ENCODE data around the gene PROB1. TPM values are rescaled to one million over a fixed set of nuclear protein-coding genes. Genes with fewer than 3 reads are reported as not detected.
"Not testable (repeated sequence)": the region's sequence is repeated elsewhere in the genome, so short reads cannot be mapped to it uniquely, and the experiment has no call there.

The PROB1 gene
- total and polyA plus RNA-seq, 2 of the 8 experiments (the other 6 are each of a cell fraction or from before 2014, with no cell fraction given) = 0.89 to 3.1 TPM

DNA sequence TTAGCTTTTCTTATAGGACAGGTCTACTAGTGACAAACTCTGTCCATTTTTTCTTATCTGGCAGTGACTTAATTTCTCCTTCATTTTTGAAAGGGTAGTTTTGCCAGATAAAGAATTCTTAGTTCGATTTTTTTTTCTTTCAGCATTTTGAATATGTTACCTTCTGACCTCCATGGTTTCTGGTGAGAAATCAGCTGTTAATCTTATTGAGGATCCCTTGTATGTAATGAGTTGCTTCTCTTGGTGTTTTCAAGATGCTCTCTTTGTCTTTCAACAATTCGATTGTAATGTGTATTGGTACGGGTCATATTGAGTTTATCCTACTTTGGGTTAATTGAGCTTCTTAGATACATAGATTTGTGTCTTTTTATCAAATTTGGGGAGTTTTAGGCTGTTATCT, 40.7 kb downstream of the PROB1 start (continued):
- TF ChIP-seq EZH2 (IDR thresholded peaks at IDR 0.05; ENCODE audit: low read depth, low read length, severe bottlenecking) (no peak), SUZ12 (IDR thresholded peaks at IDR 0.05; ENCODE audit: low read length) (no peak), RXRA (IDR thresholded peaks at IDR 0.05; ENCODE audit: insufficient read depth, low read depth, low read length) (no peak), CEBPB (IDR thresholded peaks at IDR 0.05; ENCODE audit: low read depth, low read length) (no peak), ZNF274 (IDR thresholded peaks at IDR 0.05; ENCODE audit: borderline replicate concordance, extremely low read depth, low read length) (no peak)
- TF ChIP-seq, protein P1, sequence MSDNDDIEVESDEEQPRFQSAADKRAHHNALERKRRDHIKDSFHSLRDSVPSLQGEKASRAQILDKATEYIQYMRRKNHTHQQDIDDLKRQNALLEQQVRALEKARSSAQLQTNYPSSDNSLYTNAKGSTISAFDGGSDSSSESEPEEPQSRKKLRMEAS (IDR thresholded peaks at IDR 0.05) = no peak

DNA sequence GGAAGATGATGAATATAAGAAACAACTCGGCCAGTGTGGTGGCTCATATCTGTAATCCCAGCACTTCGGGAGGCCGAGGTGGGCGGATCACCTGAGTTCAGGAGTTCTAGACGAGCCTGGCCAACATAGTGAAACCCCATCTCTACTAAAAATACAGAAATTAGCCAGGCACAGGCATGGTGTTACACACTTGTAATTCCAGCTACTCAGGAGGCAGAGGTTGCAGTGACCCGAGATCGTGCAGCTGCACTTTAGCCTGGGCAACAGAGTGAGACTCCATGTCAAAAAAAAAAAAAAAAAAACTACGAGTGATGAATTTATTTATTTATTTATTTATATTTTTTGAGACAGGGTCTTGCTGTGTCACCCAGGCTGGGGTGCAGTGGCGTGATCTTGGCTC, 47.0 kb downstream of the PROB1 start:
- peaks cover 18% of the 10 kb centered on the region in 2 experiments for H4K20me1 ChIP-seq (replicated peaks in 1 of 2; ENCODE audit: control insufficient read depth in 1 of 2, insufficient read depth in 2 of 2, low read length in 2 of 2)
- CTCF ChIA-PET (ENCODE audit: partially characterized antibody) = interaction anchor here (0.7 kb wide), 1 partner anchor 26 kb away, joined by 3 read pairs; no protein-coding TSS in a partner anchor
- 91% methylated on average over 9 of the region's 9 CpGs; no CpG with 5 or more reads in 1 of the 2 experiments for WGBS, 2 experiments (ENCODE audit: extremely low coverage in 1 of 2, insufficient coverage in 1 of 2, insufficient read length in 1 of 2, insufficient replicate concordance in 2 of 2, low coverage in 1 of 2, low lambda C conversion rate in 2 of 2, missing lambda C conversion rate in 1 of 2)

More for the DNA sequence above, 47.0 kb downstream of the PROB1 start:
- POLR2A ChIA-PET (ENCODE audit: partially characterized antibody) = interaction anchor here (0.6 to 2.5 kb wide), 7 partner anchors 9 to 784 kb away, joined by 3 to 20 read pairs (median 3); no protein-coding TSS in a partner anchor
- not testable (repeated sequence) for H3K18ac ChIP-seq (ENCODE audit: extremely low read depth, low read length); H3K23ac ChIP-seq (ENCODE audit: insufficient read length); H2BK15ac ChIP-seq (ENCODE audit: low read length); H4K5ac ChIP-seq (ENCODE audit: insufficient read length, low read depth, low read length); H3K4me3 ChIP-seq (ENCODE audit: extremely low read depth in 1 of 4, insufficient read depth in 2 of 4, low read depth in 3 of 4, low read length in 4 of 4); H3K4ac ChIP-seq (replicated peaks; ENCODE audit: insufficient read length, low read depth, low read length); H2BK20ac ChIP-seq (ENCODE audit: low read length); H3K27me3 ChIP-seq (replicated peaks in 1 of 4; ENCODE audit: control insufficient read depth in 3 of 4, extremely low read depth in 1 of 4, insufficient read depth in 3 of 4, low read length in 3 of 4); H3K27ac ChIP-seq (ENCODE audit: low read depth, low read length); H2BK12ac ChIP-seq (ENCODE audit: low read depth, low read length); H3K56ac ChIP-seq (replicated peaks; ENCODE audit: insufficient read length, low read depth, low read length); H4K8ac ChIP-seq (ENCODE audit: extremely low read depth, insufficient read depth, low read length); H2BK120ac ChIP-seq (replicated peaks; ENCODE audit: low read depth, low read length); DNase-seq (ENCODE audit: low read depth in 1 of 2, low spot score in 2 of 2); FAIRE-seq; H3K14ac ChIP-seq (ENCODE audit: insufficient read length); H3K9me3 ChIP-seq (ENCODE audit: insufficient read depth in 2 of 2, low read depth in 1 of 2, low read length in 1 of 2); H3K4me2 ChIP-seq (ENCODE audit: insufficient read depth in 1 of 2, low read depth in 2 of 2, low read length in 2 of 2); H4K91ac ChIP-seq (replicated peaks; ENCODE audit: insufficient read length, low read length); H3K23me2 ChIP-seq (ENCODE audit: low read depth, low read length); H3K9ac ChIP-seq (replicated peaks in 1 of 4; ENCODE audit: extremely low read depth in 1 of 4, low read depth in 3 of 4, low read length in 3 of 4); H3K4me1 ChIP-seq (replicated peaks in 1 of 4; ENCODE audit: control insufficient read depth in 3 of 4, insufficient read depth in 4 of 4, low read length in 3 of 4); H2AFZ ChIP-seq (ENCODE audit: low read length); H3K79me1 ChIP-seq (ENCODE audit: low read depth, low read length); H2BK5ac ChIP-seq (ENCODE audit: low read depth, low read length); H2AK5ac ChIP-seq (ENCODE audit: low read depth, low read length)
- peaks cover 0 to 16% (median 0%) of the 10 kb centered on the region in 4 experiments; a peak in 4 of 8 replicates for H3K36me3 ChIP-seq (ENCODE audit: control insufficient read depth in 2 of 4, insufficient read depth in 4 of 4, low read length in 3 of 4)
- H3K79me2 ChIP-seq (ENCODE audit: control insufficient read depth in 1 of 2, insufficient read depth in 2 of 2, low read length in 2 of 2) = peaks cover 44 to 100% of the 10 kb centered on the region in 2 experiments
